GM18868 (cell line): Measurements from ENCODE around the gene CD200R1.

ENCODE experiments used
- ATAC-seq: cut with Tn5 transposase; IDR thresholded peaks from one replicate; pipeline ENCODE4 v1.9.1; 2021; ENCODE audit warnings: mild to moderate bottlenecking, moderate library complexity; ENCODE audit not compliant: unreplicated experiment

The CD200R1 gene, protein sequence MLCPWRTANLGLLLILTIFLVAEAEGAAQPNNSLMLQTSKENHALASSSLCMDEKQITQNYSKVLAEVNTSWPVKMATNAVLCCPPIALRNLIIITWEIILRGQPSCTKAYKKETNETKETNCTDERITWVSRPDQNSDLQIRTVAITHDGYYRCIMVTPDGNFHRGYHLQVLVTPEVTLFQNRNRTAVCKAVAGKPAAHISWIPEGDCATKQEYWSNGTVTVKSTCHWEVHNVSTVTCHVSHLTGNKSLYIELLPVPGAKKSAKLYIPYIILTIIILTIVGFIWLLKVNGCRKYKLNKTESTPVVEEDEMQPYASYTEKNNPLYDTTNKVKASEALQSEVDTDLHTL

GRCh38 chr3:112974894-112975293 is at the start of gene CD200R1:
TSS of gene CD200R1 (minus strand) at chr3:112975103. CDS start at chr3:112974857, 246 bp downstream.
- ATAC-seq = no peak

DNA sequence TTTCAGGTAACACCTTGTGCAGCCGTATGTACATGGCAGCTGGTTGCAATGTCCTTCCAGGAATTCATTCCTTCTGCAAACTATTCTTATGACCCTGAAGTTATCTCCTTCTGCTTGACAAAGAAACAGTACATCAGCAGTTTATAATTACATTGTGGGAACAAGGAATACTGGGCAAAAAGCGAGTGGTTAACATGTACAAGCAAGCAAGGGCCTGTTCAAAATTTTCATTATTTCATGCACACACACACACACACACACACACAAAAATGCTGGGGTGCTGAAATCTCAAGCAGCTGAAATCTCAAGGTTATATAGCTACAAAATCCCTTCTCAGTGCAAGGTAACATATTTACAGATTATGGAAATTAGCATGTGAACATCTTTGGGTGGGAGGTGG is 46.6 kb upstream of the CD200R1 start:
- ATAC-seq = no peak

DNA sequence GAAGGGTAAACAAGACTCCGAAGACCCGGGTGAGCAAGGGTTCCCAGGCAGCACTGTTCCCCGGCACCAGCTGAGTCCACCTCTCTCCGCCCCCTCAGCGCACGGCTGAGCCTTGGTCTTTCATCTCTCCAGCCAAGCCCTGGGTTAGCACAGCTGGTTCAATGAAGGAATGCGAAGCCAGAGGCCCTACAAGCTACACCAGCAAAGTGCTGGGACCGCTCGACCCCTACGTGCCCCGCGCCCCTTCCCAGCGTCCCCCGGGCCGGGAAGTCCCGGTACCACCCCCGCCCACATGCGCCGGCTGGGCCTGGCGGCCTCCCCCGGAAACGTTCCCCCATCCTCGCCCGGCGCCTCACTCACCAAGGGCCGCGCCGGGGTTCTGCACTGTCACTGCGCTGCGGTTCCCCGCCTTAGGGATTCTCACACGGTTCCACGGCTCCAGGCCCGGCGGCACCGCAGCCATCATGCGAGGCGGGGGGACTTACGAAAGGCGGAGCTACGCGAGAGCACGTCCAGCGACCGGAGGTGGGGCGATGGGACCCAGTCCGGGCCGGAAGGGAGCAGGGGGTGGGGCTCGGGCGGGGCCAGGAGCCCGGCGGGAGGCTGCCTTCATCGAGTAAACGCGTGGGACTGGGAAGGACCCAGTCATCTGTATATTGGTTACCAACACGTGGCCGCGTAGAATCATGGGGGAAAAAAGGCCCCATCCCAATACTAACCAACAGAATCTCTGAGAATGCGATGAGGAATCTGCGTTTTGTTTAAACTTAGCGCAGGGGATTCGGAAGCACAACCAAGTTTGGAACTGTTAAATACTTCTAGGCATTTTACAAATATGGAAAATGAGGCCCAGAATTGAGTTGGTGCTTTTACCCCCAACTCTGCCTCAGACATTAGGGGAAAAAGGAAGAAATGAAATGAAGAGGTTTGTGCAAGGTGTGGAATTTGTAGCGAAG is 44.6 kb upstream of the CD200R1 start:
- ATAC-seq = peak; percentile 92

DNA sequence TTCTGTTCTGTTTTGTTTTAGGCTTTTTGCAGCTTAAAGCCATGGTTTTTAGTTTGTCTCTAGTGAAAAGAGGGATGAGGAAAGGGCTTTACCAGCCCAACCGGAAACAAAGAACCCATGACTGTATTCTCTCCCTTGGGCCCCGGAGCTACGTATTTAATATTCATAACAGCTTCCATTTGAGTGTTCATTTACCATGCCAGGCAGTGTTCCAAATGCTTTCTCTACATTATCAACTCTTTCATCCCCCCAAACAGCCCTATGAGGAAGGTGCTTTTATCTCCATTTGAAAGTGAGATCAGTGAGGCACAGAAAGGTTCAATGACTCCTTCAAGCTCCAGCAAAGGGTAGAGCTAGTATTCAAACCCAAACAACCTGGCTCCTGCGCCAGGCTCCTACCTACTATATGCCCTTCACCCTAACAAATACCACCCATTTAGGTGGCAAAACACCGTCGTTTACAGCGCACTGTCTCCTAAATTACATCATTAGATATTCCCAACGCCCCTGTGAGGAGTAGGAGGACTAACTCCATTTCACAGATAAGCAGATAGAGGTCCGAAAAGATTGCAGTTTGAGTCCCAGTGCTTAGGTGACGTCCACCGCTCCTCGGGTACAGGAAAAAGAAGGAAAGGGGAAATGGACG is 43.8 kb upstream of the CD200R1 start:
- no peak for ATAC-seq

DNA sequence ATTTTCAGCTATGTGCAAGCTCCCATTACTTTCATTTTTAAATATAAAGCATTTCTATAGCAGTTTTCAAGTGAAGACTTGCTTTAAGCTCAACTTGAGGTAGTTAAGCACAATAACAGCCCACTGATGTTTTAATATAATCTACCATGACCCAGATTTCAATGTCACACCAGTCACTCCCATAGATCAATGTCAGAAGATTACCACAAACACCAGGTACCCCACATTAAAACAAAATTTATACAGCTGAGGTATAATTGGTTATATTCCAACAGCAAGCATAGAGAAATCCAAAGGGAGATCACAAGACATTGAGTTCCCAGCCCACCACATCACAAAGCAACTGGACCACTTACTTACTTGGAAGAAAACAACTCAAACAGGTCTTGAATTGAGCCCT is 38.7 kb upstream of the CD200R1 start:
- ATAC-seq = no peak

GRCh38 chr3:113008117-113008516 is 33.2 kb upstream of the CD200R1 start:
- ATAC-seq = no peak

- ATAC-seq = no peak
Observed at GRCh38 chr3:113006359-113007056, 31.6 kb upstream of the CD200R1 start.

GRCh38 chr3:113005611-113006010 is 30.7 kb upstream of the CD200R1 start:
- ATAC-seq = no peak

- ATAC-seq = no peak
Observed at GRCh38 chr3:113002679-113003078, 27.8 kb upstream of the CD200R1 start.

DNA sequence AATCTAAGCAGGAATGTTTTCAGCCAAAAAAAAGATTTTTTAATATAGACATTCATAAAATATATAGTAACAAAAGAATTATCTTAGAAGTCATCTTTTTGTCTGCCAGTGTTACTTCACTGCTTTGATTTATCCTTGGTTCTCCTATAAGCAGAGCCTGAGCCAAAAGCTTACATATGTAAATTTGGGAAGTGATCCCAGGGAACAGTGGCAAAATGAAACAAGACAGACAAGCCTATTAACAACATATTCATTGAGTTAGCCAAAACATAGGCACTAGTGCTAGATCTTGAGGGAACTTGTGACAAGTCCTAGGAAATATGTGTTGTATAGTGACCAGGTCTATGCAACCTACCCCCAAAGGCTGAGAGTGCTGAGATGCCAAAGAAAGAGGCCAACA is 27.1 kb upstream of the CD200R1 start:
- no peak for ATAC-seq

DNA sequence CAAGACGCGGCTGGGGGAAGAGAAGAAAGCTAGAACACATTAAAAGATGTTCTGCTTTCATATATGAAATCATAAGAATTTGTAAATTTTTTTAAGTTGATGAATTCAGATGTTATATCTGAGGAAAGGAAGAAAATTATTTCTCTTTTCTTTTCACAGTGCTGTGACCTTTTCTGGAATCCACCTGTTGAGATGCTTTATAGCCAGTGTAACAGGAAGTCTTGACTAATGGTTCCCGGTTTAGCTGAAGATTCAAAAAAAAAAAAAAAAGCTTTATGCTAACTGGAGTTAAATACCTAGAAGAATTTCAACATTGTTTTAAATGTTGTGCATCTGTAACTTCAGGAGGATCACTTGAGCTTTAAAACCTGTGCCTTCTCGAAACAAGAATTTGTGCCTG is 25.8 kb upstream of the CD200R1 start:
- no peak for ATAC-seq

- ATAC-seq = no peak
Observed at GRCh38 chr3:112995800-112996199, 20.9 kb upstream of the CD200R1 start.

DNA sequence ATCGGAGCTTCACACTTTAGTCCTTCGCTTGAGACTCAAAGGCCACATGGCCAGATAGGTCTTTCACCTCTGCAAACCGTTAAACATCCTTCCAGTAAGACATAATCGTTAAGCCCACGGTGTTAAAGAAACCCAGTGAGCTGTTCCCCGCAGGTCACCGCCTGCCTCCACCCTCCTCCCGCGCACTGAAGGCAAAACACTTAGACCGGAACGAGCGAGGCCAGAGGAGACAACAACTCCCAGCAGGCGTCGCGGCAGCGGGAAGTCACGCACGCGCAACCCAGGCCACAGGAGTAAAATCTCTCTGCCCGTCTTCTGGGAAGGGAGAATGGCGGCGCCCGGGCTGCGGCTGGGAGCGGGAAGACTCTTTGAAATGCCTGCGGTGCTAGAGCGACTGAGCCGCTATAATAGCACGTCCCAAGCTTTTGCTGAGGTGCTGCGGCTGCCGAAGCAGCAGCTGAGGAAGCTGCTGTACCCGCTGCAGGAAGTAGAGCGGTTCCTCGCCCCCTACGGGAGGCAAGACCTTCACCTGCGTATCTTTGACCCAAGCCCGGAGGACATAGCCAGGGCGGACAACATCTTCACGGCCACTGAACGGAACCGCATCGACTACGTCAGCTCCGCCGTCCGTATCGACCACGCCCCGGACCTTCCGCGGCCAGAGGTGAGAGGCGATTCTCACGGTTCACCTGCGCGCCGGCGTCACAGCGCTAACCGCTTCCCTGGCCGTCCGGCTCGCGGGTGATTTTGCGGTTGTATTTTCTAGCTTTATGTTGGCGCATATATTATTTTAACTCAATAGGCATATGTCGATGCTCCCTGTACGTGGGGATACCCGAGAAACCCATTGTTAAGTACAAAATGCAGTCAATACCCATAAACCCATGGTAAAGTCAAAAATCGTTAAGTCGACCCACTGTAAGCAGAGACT is 16.0 kb upstream of the CD200R1 start, which contains the start of gene GTPBP8:
TSS of gene GTPBP8 (plus strand) at position 313 of the 931 bp plus-strand sequence. CDS start at position 329, 16 bp downstream.
- peak; percentile 87 for ATAC-seq

DNA sequence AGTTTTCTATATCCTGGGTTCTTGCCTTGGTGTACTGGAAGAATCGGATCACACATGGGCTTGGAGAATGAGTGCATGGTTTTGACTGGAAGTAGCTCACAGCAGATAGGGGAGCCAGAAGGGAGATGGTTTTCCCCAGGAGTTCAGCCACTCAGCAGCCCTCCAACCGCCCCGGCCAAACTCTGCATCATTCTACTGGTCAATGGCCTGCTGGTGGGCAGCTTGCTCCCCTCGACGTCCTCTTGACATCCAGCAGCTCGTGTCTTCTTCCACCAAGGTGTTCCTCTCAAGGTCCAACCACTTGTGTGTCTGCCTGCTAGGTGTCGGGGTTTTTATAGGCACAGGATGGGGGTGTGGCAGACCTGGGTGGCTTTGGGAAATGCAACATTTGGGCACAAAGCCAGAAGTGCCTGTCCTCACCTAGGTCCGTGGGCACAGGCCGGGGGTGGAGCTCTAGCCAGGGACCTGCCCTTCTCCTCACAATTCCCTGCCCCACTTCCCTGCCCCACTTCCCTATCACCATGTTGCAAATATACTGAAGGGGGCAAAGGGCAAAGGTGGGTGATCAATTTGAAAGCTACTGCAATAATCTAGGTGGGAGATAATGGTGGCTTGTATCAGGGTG is 12.9 kb upstream of the CD200R1 start:
- no peak for ATAC-seq

DNA sequence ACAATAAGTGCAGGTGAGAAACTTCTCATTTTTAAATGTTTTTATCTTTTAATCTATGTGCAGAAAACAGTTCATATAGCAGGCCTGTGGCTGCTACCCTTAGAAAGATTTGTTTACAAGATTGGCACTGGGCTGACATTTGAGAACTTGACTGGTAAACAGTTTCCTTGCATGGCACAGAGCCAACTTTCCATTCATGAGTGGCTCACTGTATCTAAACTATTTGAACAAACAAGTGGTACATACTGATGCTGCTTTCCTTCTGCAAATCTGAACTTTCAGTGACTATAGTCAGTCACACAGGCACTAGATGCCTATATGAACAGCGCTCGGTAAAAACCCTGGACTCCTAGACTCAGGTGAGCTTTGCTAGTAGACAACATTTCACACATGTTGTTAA is 9.6 kb upstream of the CD200R1 start:
- ATAC-seq = no peak

DNA sequence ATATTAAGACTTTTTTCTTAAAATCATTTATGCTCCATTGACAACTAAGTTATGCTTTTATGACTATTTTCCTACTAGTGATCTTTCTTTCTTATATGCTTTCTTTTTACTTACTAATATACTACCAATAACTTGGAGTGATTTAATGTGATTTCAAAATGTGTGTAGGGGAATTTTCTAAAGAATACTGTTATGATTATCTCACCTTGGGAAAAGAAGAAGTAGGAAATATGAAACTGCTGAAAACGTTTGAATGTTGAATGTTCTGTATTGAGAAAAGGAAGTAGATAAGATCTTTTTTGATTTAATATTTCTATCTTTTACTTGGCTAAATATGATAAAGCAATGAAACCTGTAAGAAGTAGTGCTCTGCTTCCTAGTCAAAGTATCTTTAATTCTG is 7.8 kb upstream of the CD200R1 start:
- peak; percentile 49 for ATAC-seq

GRCh38 chr3:112980080-112980479 is 5.2 kb upstream of the CD200R1 start:
- no peak for ATAC-seq

GRCh38 chr3:112979244-112979832 is 4.4 kb upstream of the CD200R1 start:
- ATAC-seq = no peak

- ATAC-seq = no peak
Observed at GRCh38 chr3:112976953-112977352, 2.0 kb upstream of the CD200R1 start.
